CD4-positive, alpha-beta T cell treated with Interleukin-1 beta for 1 hour (primary cell): ENCODE results near the gene RIN3.
A peak's percentile ranks its signal among the peaks of the same experiment; 100 is the strongest.
"Not testable (repeated sequence)": the region's sequence is repeated elsewhere in the genome, so short reads cannot be mapped to it uniquely, and the experiment has no call there.

Source experiments
- DNase-seq, 2 donors: peaks; one replicate each; pipeline ENCODE4 v3.0.0-alpha.2; 2020 to 2022

Gene RIN3

GRCh38 chr14:92673601-92674150 is 160.1 kb downstream of the RIN3 start:
- DNase-seq, result no peak

DNA sequence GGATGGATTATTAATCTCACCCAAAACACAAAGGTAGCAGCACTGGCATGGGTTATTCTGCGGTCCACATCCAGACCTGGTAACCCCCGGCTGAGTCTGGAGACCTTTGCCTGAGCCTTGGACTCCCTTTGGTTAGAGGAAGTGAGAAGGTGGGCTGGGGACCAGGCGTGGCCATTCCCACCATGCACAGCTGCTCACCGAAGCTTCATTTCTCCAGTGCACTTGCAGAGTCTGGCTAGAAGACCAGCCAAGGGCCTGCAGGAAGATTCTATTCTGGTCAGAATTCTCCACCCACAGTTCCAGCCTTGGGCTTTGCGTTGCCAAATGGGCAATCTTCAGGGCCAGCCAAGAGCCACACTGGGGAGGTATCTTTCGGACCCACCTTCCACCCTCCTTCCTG is 161.8 kb downstream of the RIN3 start:
- DNase-seq, result no peak

GRCh38 chr14:92675976-92676375 is 162.4 kb downstream of the RIN3 start:
- DNase-seq, result peak in 1 of 2 donors; percentile 55

GRCh38 chr14:92676403-92677086 is 163.0 kb downstream of the RIN3 start:
- DNase-seq, result no peak

DNA sequence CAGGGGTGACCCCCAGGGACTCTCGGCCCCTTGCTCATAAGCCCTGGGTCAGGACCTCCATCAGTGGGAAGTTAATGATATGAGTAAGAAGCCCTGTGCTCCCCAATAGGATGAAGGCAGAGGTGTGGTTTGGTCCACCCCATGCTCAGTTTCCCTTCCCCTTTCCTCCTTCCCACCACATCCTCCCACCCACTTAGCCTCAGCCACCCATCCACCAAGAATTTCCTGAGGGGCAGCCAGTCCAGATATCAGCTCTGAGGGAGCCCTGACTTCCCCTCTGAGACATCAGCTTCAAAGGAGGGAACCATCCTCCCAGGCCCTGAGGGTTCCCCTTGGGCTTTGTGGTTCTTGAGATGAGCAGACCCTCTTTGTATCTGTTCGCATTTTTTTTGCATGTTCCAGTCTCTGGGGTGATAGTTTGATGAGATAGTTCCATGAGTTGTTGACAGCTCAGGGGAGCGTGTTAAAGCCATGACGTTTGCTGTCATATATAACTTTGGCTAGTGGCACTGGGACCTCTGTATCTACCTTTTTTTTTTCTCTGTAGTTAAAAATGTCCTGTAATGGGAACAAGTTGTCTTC is 163.6 kb downstream of the RIN3 start:
- peak in 1 of 2 donors; percentile 47 for DNase-seq

- no peak for DNase-seq
Observed at GRCh38 chr14:92677955-92678354, 164.4 kb downstream of the RIN3 start.

DNA sequence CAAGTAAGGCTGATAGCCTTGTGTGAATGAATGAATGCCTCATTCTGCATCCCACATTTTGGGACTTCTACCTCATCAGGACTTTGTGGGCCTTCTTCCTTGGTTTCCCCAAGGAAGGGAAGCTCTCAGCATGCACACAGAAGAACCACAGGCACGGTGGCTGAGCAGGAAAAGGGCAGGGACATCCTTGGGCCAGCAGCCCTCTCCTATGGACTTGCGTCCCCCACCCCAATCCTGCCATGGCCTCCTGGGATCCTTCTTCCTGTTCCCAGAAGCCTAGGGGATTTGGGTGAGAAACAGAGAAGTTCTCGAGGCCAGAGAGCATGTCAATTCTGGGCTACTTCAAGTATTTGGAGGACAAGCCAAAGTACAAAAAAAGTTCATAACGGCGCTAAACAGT is 165.2 kb downstream of the RIN3 start:
- no peak for DNase-seq

- no peak for DNase-seq
Observed at GRCh38 chr14:92679246-92679645, 165.7 kb downstream of the RIN3 start.

- not testable (repeated sequence) for DNase-seq
Observed at GRCh38 chr14:92680330-92680729, 166.7 kb downstream of the RIN3 start.

DNA sequence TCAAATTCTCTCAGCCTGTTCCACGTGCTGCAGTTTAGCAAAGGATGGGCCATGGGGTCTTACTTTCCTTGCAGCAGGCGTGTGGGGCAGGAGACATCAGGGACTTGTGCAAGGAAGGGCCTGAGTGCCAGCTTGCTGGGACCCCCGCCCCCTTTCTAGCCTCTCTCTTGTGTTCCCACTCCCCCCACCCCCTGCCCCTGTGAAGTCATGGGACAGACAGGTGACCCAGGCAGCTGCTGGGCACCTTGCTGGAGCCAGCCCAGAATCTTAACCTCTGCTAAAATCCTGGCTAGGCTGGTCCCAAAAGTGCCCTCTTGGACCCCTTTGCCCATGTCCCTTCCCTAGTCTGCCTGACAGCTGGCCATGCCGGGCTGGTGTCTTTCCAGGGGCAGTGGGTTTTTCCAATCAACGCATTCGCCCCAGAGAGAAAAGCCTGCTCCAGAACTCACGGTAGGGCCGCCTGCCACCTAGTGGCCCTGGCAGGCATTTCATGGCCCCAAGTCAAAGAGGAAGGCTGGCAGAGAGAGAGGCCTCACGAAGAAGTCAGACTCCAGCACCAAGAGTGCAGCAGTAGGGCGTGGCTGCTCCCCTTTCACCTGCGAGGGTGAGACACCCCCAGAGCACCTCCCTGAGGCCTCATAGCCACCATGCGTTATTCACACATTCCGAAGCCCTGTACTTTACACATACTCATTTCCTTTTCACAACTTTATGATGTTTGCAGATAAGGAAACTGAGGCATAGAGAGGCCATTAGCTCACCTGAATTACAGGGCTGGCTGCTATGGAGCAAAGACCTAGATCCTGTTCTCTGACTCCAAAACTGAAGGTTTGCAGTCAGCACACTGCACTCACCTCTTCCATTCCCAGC is 167.4 kb downstream of the RIN3 start:
- peak; percentile 81 to 82 for DNase-seq

DNA sequence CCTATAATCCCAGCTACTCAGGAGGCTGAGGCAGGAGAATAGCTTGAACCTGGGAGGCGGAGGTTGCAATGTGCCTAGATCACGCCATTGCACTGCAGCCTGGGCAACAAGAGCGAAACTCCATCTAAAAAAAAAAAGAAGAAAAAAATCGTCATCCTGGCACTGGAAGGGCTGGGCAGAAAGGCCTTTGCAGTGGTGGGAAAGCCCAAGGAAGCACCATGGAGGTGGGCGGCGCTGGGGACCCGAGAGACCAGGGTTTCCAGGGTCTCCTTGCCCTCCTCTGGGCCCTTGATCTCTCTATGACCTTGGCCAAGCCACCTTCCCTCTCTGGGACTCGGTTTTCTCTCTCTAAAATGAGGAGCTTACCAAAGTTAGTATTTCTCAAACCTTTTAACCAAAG is 169.5 kb downstream of the RIN3 start:
- DNase-seq, result no peak

DNA sequence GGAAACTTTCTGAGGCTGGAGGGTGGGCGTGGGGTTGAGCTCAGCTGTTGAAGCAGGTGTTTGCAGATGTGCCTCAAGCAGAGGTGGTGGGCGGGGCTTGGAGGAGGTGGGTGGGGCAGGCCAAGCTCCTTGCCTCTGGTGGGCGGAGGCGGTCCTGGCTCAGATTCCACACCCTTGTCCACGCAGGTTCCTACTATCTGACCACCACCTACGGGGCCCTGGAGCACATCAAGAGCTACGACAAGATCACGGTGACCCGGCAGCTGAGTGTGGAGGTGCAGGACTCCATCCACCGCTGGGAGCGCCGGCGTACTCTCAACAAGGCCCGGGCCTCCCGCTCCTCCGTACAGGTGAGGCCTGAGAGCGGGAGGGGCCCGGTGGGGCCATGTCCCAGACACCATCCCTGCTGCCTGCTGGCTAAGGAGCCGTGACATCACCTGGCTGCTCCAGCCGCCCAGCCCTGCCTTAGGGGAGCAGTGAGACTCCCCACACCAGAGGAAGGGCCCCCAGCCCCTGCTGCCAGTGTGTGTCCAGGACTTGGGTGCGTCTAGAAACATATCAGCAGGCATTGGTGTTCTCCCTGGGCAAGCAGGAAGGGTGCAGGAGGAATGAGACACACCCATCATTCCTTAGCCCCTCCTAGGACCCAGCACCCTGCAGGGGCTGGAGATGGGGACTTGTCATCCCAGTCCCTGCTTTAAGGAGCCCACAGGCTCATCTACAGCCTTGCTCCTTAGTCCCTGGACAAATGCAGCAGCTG is 171.4 kb downstream of the RIN3 start:
- DNase-seq, result no peak

GRCh38 chr14:92685784-92686355 is 172.3 kb downstream of the RIN3 start:
- DNase-seq, result no peak

DNA sequence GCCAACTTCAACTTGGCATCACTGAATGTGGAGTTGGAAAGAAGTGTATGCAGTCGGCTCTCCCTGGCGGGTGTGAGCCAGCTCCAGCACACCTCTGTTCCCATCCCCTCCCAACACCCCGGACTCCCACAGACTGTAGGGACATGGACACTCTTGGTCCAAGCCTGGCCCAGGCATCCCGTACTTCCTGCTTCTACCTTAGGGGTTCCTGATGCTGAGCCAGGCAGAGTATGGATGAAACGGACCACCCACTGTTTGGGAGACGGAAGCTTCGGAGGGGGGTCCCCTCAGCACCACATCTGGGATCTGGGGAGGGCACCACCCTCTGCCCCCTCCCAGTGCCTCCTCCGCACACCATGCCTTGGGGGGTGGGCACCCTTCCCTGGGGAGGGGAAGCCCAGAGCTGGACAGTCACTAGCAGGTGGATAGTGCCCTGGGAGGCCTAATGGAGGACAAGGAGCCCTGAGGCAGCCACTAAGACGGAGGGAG is 172.9 kb downstream of the RIN3 start:
- no peak for DNase-seq

GRCh38 chr14:92686900-92687427 is 173.4 kb downstream of the RIN3 start:
- peak; percentile 61 to 74 for DNase-seq

GRCh38 chr14:92687681-92688433 is 174.3 kb downstream of the RIN3 start:
- no peak for DNase-seq

DNA sequence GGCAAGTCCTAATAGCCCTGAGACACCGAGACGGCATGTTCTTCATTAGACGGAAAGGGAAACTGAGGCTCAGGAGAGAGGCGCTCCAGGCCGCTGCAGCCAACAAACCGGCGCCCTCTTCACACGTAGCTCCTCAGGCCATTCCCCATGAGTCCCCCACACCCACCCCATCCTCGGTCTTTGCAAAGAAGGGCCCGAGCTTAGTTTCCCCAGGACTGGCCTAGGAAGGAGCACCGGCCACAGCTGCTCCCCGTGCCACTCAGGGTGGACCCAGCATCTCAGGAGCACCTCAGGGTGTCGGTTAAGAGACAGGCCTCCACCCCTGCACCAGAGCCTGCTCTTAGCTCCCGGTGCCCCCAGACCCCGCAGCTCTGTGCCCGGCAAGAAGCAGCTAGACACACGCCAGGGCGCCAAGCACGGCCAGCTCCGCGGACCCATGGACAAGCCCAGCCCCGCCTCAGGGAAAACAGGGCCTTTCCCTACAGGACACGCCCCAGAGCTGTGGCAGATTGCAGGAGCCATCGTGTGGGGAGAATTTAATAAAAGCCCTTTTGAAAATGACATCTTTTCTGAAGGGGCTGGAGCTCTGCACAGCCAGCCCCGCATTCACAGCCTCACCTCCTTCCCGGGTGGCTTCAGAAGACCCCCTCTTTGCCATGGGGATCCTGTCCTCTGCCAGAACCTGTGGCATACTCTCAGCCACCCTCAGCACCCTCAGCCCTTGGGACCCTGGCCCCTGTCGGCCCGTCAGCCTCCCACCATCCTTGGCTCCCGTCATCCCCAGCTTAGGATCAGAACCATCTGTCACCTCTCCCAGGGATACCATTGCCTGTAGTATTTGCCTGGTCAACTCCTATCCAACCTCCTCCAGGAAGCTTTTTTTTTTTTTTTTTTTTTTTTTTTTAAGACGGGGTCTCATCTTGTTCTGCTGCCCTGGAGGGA is 175.1 kb downstream of the RIN3 start:
- DNase-seq, result no peak

GRCh38 chr14:92690171-92691011 is 176.8 kb downstream of the RIN3 start:
- no peak for DNase-seq

GRCh38 chr14:92692822-92693226 is 179.2 kb downstream of the RIN3 start:
- peak in 1 of 2 donors; percentile 30 for DNase-seq
